IPS DF 6.9 (cell line): Measurements from ENCODE around the gene CD40.

Experiments used
- DNase-seq: peaks from one replicate; pipeline ENCODE4 v3.0.0-alpha.2; 2013; ENCODE audit warnings: low read depth, low spot score
- H3K27ac ChIP-seq: one replicate; pipeline ENCODE4 v1.5.1; 2013; ENCODE audit warnings: low read length, control low read depth
- H3K27me3 ChIP-seq: 2 replicates; pipeline ENCODE4 v1.6.1; 2013; ENCODE audit warnings: mild to moderate bottlenecking, low read length; ENCODE audit not compliant: control insufficient read depth, insufficient read depth
- H3K36me3 ChIP-seq: 2 replicates; pipeline ENCODE4 v1.6.1; 2013; ENCODE audit warnings: low read length; ENCODE audit not compliant: control insufficient read depth, insufficient read depth
- H3K4me1 ChIP-seq: 2 replicates; pipeline ENCODE4 v1.6.1; 2013; ENCODE audit warnings: low read length; ENCODE audit not compliant: control insufficient read depth, insufficient read depth
- H3K4me3 ChIP-seq: 2 replicates; pipeline ENCODE4 v1.5.1; 2013; ENCODE audit warnings: mild to moderate bottlenecking, low read length
- H3K9me3 ChIP-seq: 2 replicates; pipeline ENCODE4 v1.6.1; 2013; ENCODE audit warnings: low read length, inconsistent platforms; ENCODE audit not compliant: control insufficient read depth, insufficient read depth
- WGBS: extraction: QIAGEN DNeasy Blood & Tissue Kit; methylation state at CpG from one replicate; pipeline ENCODE4 v1.1.7; 2013; ENCODE audit warnings: mixed read lengths, missing lambda C conversion rate; ENCODE audit not compliant: insufficient read length, insufficient coverage; 5-methylcytosine and 5-hydroxymethylcytosine counted together

Gene CD40

DNA sequence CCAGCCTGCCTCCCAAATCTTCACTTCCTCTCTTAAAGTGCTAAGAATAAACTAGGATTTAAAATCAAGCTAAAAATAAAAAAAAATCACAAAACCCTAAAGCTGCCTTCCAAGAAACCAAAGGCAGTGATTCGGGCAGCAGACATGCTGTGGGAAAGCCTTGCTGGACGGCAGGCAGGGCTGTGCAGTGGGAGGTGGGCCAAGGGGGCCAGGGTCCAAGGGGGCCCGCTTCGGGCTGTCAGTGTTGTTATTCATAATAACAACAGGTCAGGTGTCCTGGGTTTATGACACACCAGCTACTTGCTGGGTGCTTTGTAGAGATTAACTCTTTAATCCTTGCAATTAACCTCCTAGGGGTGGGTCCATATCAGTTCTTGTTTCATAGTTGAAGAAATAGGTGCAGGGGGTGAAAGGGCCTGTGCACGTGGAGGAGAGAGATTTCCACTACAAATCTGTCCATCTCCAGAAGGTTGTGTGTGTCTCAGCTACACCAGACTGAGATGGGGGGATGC lies 40.4 kb downstream of the CD40 start:
- DNase-seq = no peak
- Histone ChIP-seq H3K27ac (no peak overlapping the region), H3K27me3 (no peaks in the 10 kb centered on the region), H3K4me1 (no peaks in the 10 kb centered on the region), H3K4me3 (no peak overlapping the region), H3K36me3 (no peaks in the 10 kb centered on the region), H3K9me3 (no peaks in the 10 kb centered on the region)
- no CpG with 5 or more reads among the region's 5 CpGs for WGBS

DNA sequence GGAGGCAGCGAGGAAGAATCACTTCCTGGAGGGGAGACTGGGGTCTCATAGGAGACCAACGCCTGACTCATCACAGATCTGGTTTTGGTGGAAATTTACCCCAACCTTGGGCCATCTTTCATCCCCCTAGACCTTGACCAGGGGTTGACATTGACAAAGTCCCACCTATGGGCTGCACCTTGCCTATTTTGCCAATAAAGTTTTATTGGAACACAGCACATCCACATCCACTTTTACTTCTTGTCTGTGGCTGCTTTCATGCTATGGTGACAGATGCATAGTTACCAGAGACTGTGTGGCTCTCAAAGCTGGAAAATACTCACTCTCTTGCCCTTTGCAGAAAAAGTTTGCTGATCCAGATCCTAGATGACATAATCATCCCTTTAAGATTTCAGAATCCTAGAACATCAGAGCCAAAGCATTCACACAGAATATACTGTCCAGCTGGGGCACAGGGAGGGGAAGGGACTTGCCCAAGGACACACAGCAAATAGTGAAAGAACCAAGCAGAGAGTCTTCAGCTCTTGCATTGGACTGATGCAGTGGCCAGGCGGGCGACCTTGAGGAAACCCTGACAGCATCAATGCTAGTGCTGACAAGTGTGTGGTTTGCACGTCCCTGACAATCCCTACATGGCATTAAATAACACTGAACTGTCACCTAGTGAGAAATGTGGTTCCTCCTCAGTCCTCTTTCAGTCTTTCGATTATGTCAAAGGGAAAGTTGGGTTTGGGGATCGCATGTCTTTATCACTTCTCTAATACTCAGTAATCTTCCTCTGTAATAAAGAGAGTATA lies 41.2 kb downstream of the CD40 start:
- no peak for DNase-seq
- no CpG with 5 or more reads among the region's 7 CpGs for WGBS
- Histone ChIP-seq H3K4me1 (no peaks in the 10 kb centered on the region), H3K36me3 (no peaks in the 10 kb centered on the region), H3K27ac (no peak overlapping the region), H3K9me3 (no peaks in the 10 kb centered on the region), H3K27me3 (no peaks in the 10 kb centered on the region), H3K4me3 (no peak overlapping the region)

DNA sequence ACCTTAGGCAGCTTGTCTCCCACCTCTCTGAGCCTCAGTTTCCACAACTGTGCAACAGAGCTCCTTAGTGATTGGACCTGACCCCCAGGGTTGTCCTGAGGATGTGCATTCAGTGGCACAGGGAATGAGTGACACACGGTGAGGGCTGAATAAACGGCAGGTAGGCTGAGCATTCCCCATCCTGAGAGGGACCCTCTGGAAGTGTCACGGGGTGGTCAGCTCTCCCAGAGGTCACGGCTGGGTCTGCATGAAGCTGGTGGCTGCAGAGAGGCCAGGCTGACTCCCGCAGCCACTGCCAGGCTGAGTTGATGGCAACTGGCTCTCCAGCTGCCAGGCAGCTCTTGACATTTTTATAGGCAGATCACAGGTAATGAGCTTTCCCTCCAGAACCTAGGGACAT lies 42.5 kb downstream of the CD40 start:
- Histone ChIP-seq H3K4me3 (no peak overlapping the region), H3K27me3 (no peaks in the 10 kb centered on the region)
- WGBS = no CpG with 5 or more reads among the region's 5 CpGs

DNA sequence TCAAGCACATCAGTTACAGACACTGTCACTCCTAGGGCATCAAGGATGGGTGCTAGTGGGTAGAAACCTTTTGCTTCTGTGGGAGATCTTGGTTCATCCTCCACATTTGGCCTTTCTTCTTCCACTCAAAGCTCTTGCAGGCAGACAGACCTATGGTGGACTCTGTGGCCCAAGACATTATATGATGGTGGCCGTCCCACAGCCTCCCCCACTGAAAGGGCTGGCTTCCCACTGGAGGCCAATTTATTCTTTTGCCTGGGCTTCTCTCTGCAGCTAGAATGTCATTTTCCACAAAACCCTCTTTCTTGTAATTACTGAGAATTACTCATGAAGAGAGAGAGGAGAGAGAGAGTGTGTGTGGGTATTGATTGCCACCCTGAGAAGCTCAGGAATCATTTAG lies 43.8 kb downstream of the CD40 start:
- H3K9me3 ChIP-seq = no peaks in the 10 kb centered on the region
- no peaks in the 10 kb centered on the region for H3K27me3 ChIP-seq
- no peak overlapping the region for H3K4me3 ChIP-seq
- H3K4me1 ChIP-seq = no peaks in the 10 kb centered on the region
- no peak for DNase-seq
- H3K27ac ChIP-seq = no peak overlapping the region
- H3K36me3 ChIP-seq = no peaks in the 10 kb centered on the region
- WGBS = no CpG with 5 or more reads among the region's 1 CpG

More for the DNA sequence above, 42.5 kb downstream of the CD40 start:
- H3K27ac ChIP-seq = no peak overlapping the region
- H3K9me3 ChIP-seq = no peaks in the 10 kb centered on the region
- no peaks in the 10 kb centered on the region for H3K4me1 ChIP-seq
- no peaks in the 10 kb centered on the region for H3K36me3 ChIP-seq
- no peak for DNase-seq

GRCh38 chr20:46164254-46164653 lies 46.1 kb downstream of the CD40 start:
- Histone ChIP-seq H3K9me3 (no peaks in the 10 kb centered on the region), H3K27me3 (no peaks in the 10 kb centered on the region), H3K27ac (no peak overlapping the region), H3K4me1 (no peaks in the 10 kb centered on the region), H3K4me3 (no peak overlapping the region), H3K36me3 (peaks cover 2% of the 10 kb centered on the region; the same call in 1 of the 2 replicates)
- no CpG with 5 or more reads among the region's 7 CpGs for WGBS
- DNase-seq = no peak

GRCh38 chr20:46167080-46167479 lies 49.0 kb downstream of the CD40 start:
- no peaks in the 10 kb centered on the region for H3K27me3 ChIP-seq
- no peak for DNase-seq
- H3K4me1 ChIP-seq = no peaks in the 10 kb centered on the region
- H3K36me3 ChIP-seq = peaks cover 2% of the 10 kb centered on the region; the same call in 1 of the 2 replicates
- H3K4me3 ChIP-seq = no peak overlapping the region
- H3K9me3 ChIP-seq = no peaks in the 10 kb centered on the region
- H3K27ac ChIP-seq = no peak overlapping the region

DNA sequence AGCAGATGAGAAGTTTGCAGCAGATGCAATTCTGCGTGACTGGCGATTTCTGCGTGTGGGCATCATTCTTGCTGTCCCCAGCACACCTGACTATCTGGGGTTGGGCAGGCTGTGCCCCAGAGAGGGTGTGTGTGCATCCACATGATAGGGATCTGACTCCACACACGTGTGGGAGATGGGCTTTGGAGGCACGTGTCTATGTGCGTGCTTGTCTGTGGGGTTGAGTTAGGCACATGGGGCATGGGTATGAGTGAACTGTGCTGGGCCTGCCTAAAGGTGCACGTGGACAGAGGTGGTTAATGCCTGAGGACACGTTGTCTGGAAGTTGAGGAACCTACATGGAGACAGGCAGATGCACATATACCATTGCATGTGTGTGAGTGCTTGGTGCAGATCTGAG lies 50.3 kb downstream of the CD40 start:
- peaks cover 7% of the 10 kb centered on the region; the same call in 1 of the 2 replicates for H3K27me3 ChIP-seq
- H3K9me3 ChIP-seq = no peaks in the 10 kb centered on the region
- H3K4me1 ChIP-seq = no peaks in the 10 kb centered on the region
- H3K27ac ChIP-seq = no peak overlapping the region
- no peak overlapping the region for H3K4me3 ChIP-seq
- WGBS = no CpG with 5 or more reads among the region's 8 CpGs
- DNase-seq = no peak
- peaks cover 2% of the 10 kb centered on the region; the same call in 1 of the 2 replicates for H3K36me3 ChIP-seq

DNA sequence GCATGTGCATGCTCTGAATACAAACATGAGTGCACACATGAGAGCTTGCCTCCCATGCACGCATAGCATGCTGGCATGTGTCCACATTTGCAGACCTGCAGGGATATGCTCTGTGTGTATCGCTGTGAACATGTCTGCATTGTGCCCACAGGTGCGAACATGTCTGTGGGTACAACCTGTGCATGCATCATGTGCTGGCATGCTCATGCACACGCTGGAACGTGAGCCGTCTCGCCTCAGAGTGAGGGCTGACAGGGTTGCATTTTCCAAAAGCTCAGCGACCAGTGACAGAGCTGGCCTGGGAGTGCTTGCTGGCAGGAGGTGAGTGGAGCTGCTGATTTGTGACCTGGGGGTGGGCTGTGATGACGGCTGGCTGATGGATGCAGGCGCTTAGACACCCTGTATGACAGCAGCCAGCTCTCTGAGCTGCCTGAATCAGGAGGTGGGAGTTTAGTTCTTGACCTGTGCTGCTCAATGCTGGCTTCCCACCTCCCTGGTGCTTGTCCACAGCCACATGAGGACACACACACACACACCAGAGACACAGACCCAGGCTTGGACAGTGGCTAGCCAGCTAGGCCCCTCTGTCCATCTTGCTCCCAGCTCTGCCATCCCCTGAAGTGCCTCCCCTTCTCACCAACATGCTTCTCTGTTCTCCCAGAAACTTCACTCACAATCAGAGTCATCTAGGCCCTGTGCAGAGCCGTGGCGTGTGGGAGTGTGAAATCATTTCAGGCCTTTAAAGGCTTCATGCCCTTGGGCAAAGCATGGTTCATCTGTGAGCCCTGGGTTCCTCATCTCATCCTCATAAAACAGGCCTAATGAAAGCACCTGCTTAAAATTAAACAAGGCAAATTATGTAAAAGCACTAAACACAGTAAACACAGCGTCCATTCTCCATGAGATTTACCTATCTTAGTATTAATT lies 51.4 kb downstream of the CD40 start:
- Histone ChIP-seq H3K4me3 (no peak overlapping the region), H3K9me3 (no peaks in the 10 kb centered on the region), H3K27ac (no peak overlapping the region), H3K36me3 (peaks cover 2% of the 10 kb centered on the region; the same call in 1 of the 2 replicates), H3K27me3 (peaks cover 14% of the 10 kb centered on the region), H3K4me1 (no peaks in the 10 kb centered on the region)
- no peak for DNase-seq
- no CpG with 5 or more reads among the region's 13 CpGs for WGBS

DNA sequence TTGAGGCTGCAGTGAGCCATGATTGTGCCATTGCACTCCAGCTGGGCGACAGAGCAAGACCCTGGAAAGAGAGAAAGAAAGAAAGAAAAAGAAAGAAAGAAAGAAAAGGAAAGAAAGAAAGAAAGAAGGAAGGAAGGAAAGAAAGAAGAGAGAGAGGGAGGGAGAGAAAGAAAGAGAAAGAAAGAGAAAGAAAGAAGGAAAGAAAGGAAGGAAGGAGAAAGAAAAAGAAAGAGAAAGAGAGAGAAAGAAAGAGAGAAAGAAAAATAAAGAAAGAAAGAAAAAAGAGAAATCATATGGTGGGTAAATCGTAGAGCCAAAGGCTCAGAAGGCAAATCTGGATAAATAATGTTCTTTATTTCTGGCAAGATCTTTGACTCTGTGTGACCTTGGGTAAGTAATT lies 53.4 kb downstream of the CD40 start:
- Histone ChIP-seq H3K9me3 (no peaks in the 10 kb centered on the region), H3K4me1 (no peaks in the 10 kb centered on the region), H3K27me3 (peaks cover 20% of the 10 kb centered on the region), H3K27ac (no peak overlapping the region), H3K36me3 (peaks cover 2% of the 10 kb centered on the region; the same call in 1 of the 2 replicates), H3K4me3 (no peak overlapping the region)
- no peak for DNase-seq
- no CpG with 5 or more reads among the region's 2 CpGs for WGBS

DNA sequence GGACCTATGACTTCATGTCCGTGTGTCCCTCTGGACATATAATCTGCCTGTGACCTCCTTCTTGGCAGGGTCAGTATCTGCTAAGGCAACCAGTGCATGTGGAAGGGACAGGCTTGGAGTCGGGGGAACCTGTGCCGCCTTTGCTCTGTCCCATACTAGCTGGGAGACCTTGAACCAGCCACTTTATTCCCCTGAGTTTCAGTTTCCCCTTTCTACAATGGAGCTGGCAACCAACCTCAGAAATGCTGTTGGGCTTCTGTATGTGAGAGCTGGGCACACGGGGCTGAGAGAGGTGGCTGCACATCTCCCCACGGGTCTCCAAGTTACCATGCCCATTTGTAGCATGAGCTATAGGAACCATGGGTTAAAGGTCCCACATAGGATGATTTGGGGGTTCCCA lies 53.8 kb downstream of the CD40 start:
- no peak for DNase-seq
- no peaks in the 10 kb centered on the region for H3K9me3 ChIP-seq
- WGBS = no CpG with 5 or more reads among the region's 5 CpGs

More for the DNA sequence above, 53.8 kb downstream of the CD40 start:
- Histone ChIP-seq H3K27ac (no peak overlapping the region), H3K4me1 (no peaks in the 10 kb centered on the region), H3K4me3 (no peak overlapping the region), H3K36me3 (peaks cover 2% of the 10 kb centered on the region; the same call in 1 of the 2 replicates), H3K27me3 (peaks cover 20% of the 10 kb centered on the region)
